Parathyroid adenoma (tissue), 2 donors: ENCODE data around the gene BCR.

Source experiments
- H2AFZ ChIP-seq: fragments of 300-600 bp; sonication (generic); one replicate; pipeline ENCODE4 v1.7.0; 2017; ENCODE audit warnings: antibody characterized with exemption, mild to moderate bottlenecking
- H3K27ac ChIP-seq: fragments of 300-600 bp; sonication (generic); one replicate; pipeline ENCODE4 v1.7.0; 2017
- H3K27me3 ChIP-seq: fragments of 300-600 bp; sonication (generic); one replicate; pipeline ENCODE4 v1.7.0; 2017; ENCODE audit warnings: low read length; ENCODE audit not compliant: control insufficient read depth, insufficient read depth
- H3K36me3 ChIP-seq: fragments of 300-600 bp; sonication (generic); one replicate; pipeline ENCODE4 v1.7.0; 2017; ENCODE audit warnings: low read length; ENCODE audit not compliant: control insufficient read depth, insufficient read depth
- H3K4me1 ChIP-seq: fragments of 300-600 bp; sonication (generic); one replicate; pipeline ENCODE4 v1.7.0; 2017; ENCODE audit warnings: control low read depth
- H3K4me2 ChIP-seq: fragments of 300-600 bp; sonication (generic); one replicate; pipeline ENCODE4 v1.7.0; 2017; ENCODE audit warnings: low read length
- H3K4me3 ChIP-seq: fragments of 300-600 bp; sonication (generic); one replicate; pipeline ENCODE4 v1.7.0; 2017; ENCODE audit warnings: low read depth, low read length
- H3K79me2 ChIP-seq: fragments of 300-600 bp; sonication (generic); one replicate; pipeline ENCODE4 v1.7.0; 2017; ENCODE audit warnings: control low read depth
- H3K9ac ChIP-seq: fragments of 300-600 bp; sonication (generic); one replicate; pipeline ENCODE4 v1.7.0; 2017; ENCODE audit warnings: mild to moderate bottlenecking
- H3K9me3 ChIP-seq: fragments of 300-600 bp; sonication (generic); one replicate; pipeline ENCODE4 v1.7.0; 2017; ENCODE audit warnings: low read length; ENCODE audit not compliant: control insufficient read depth
- TF ChIP-seq, protein P1 (sequence below): fragments of 300-600 bp; sonication (generic); IDR thresholded peaks from one replicate; pipeline ENCODE4 v1.7.0; 2017; ENCODE audit warnings: antibody characterized with exemption, mild to moderate bottlenecking
- donor health status: primary hyperparathyroidism.

Gene BCR

DNA sequence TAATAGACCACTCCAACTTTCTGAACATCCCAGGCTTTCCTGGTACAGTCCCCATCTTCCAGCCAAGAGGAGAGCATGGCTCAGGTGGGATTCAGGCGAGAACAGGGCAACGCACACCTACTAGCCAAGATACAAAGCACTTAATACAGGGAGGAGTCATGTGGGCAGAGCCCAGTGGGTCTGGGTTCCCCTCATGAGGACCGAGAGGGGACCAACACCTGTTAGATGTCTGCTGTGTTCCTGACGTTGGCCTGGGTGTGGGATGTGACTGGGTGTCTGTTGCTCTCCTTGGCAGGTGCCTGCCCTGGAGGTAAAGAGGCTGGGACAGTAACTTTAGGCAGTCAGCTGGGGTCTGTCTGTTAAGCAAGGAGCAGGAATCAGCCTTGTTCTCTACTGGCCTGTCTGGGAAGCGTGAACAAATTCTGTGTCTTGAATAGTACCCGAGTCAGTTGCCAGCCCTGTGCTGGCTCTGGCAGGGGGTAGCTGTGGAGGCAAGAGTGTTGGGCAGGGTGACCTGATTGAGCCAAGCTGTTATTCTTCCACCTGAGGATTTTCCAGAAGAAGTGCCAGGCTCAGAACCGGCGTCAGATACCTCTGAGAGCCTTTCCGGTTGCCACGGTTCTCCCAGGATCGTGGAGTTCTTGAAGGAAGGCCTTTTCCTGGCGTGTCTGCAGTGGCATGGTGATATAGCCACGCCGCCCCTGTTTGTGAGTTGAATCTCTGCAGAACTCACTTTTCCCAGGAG, 56.3 kb downstream of the BCR start:
- no peak overlapping the region for H3K4me2 ChIP-seq
- H3K9me3 ChIP-seq, result no peaks in the 10 kb centered on the region
- no peak overlapping the region for H3K27ac ChIP-seq
- no peaks in the 10 kb centered on the region for H3K36me3 ChIP-seq
- no peak overlapping the region for H2AFZ ChIP-seq
- H3K4me1 ChIP-seq, result no peaks in the 10 kb centered on the region
- H3K4me3 ChIP-seq, result no peak overlapping the region
- no peaks in the 10 kb centered on the region for H3K27me3 ChIP-seq
- TF ChIP-seq, protein P1, sequence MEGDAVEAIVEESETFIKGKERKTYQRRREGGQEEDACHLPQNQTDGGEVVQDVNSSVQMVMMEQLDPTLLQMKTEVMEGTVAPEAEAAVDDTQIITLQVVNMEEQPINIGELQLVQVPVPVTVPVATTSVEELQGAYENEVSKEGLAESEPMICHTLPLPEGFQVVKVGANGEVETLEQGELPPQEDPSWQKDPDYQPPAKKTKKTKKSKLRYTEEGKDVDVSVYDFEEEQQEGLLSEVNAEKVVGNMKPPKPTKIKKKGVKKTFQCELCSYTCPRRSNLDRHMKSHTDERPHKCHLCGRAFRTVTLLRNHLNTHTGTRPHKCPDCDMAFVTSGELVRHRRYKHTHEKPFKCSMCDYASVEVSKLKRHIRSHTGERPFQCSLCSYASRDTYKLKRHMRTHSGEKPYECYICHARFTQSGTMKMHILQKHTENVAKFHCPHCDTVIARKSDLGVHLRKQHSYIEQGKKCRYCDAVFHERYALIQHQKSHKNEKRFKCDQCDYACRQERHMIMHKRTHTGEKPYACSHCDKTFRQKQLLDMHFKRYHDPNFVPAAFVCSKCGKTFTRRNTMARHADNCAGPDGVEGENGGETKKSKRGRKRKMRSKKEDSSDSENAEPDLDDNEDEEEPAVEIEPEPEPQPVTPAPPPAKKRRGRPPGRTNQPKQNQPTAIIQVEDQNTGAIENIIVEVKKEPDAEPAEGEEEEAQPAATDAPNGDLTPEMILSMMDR, result no peak
- peaks cover 18% of the 10 kb centered on the region for H3K79me2 ChIP-seq
- no peak overlapping the region for H3K9ac ChIP-seq

DNA sequence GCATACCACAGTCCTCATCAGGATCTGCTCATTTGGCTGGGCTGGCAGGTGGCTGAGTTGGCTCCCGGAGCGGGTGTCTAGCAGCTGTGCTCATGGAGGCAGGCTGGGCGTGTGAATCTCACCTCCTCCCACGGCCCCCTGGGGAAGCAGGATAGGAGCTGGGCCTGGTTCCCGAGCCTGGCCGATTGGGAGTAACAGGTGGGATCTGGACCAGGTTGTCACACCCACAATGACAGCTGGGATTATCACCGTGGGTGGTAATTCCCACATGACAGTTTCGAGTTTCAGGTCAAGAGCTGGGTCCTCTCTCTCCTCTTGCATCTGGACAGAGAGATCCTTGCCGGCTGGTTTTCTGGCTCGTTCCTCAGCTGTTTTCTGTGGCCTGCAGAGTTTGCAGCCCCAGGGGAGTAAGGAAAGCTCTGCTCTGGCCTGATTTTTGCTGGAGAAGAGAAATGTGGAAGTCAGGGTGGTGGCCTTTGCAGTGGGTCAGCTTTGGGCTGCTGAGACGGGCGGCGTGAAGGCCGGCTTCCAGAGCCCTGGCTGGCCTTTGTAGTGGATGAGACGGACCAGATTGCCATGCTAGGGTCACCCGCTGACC, 57.0 kb downstream of the BCR start:
- Histone ChIP-seq H3K36me3 (no peaks in the 10 kb centered on the region), H3K4me3 (no peak overlapping the region), H2AFZ (no peak overlapping the region), H3K4me1 (no peaks in the 10 kb centered on the region), H3K27ac (no peak overlapping the region), H3K9me3 (no peaks in the 10 kb centered on the region), H3K4me2 (no peak overlapping the region), H3K27me3 (no peaks in the 10 kb centered on the region), H3K9ac (no peak overlapping the region), H3K79me2 (peaks cover 14% of the 10 kb centered on the region)
- TF ChIP-seq, protein P1, result no peak

DNA sequence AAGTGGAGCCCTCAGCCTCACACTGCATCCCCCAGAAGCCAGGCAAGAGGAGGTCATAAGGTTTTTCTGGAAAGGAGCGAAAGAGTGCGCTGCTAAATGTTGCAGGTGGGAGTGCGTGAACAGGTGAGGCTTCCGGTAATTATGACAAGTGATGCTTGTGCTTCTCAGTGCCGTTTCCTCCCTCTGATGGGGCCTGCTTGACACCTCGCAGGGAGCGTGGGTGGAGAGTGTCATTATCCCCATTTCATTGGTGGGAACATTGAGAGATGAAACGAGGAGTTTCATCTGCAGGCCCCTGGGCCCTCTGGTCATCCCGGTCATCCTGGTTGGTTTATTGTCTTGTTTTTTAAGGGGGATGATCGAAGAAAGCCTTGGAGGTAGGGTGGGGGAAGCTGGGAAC, 57.5 kb downstream of the BCR start:
- no peaks in the 10 kb centered on the region for H3K9me3 ChIP-seq
- H3K4me3 ChIP-seq, result no peak overlapping the region
- no peak overlapping the region for H3K4me2 ChIP-seq
- no peak overlapping the region for H2AFZ ChIP-seq
- H3K4me1 ChIP-seq, result no peaks in the 10 kb centered on the region
- TF ChIP-seq, protein P1, result no peak
- H3K9ac ChIP-seq, result no peak overlapping the region
- H3K27me3 ChIP-seq, result no peaks in the 10 kb centered on the region
- H3K36me3 ChIP-seq, result no peaks in the 10 kb centered on the region
- H3K27ac ChIP-seq, result no peak overlapping the region
- peaks cover 11% of the 10 kb centered on the region for H3K79me2 ChIP-seq

DNA sequence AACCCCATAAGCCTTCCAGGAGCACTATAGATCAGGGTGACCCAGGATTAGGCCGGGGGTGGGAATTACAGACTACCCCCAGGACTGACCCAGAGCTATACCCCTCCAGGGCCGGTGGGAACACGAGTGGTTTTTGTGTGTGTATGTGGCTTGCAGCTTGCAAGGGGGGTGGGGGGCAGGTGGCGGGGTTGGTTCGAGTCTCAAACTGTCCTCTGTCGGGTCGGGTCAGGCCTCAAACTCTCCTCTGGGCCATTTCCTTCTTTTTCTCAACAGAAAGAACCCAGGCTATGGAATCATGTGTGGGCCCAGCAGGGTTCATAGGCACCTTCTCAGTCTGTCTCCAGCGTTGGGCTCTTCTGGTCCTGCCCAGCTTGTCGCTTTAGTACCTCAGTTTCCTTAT, 58.4 kb downstream of the BCR start:
- Histone ChIP-seq H3K27me3 (no peaks in the 10 kb centered on the region), H3K4me1 (no peaks in the 10 kb centered on the region), H3K4me2 (no peak overlapping the region), H3K9ac (no peak overlapping the region), H3K9me3 (no peaks in the 10 kb centered on the region), H3K4me3 (no peak overlapping the region), H3K36me3 (no peaks in the 10 kb centered on the region), H2AFZ (no peak overlapping the region), H3K79me2 (peaks cover 11% of the 10 kb centered on the region), H3K27ac (no peak overlapping the region)
- TF ChIP-seq, protein P1, result no peak

DNA sequence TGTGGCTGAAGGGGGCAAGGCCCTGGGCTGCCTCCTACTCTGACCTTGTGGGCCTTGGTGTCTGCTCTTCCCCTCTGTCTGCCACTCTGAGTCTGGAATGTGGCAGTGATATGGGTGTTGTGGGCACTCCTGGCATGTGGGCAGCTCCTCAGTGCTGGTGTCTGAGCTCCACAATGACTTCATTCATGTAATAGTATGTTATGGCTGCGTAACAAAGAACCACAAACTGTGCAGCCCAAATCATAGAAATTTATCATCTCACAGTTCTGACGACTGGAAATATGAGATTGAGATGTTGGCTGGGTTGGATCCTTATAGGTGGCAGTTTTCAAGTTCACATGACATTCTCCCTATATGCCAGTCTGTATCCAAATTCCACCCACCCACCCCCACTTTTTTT, 59.1 kb downstream of the BCR start:
- Histone ChIP-seq H3K27ac (no peak overlapping the region), H3K4me2 (no peak overlapping the region), H3K9ac (no peak overlapping the region), H3K4me3 (no peak overlapping the region), H3K4me1 (no peaks in the 10 kb centered on the region), H3K9me3 (no peaks in the 10 kb centered on the region), H3K79me2 (peaks cover 12% of the 10 kb centered on the region), H3K36me3 (no peaks in the 10 kb centered on the region), H3K27me3 (no peaks in the 10 kb centered on the region), H2AFZ (no peak overlapping the region)
- TF ChIP-seq, protein P1, result no peak
